ENCODE measurements around the gene UGT1A7. TPM values are rescaled to one million over a fixed set of nuclear protein-coding genes. Genes with fewer than 3 reads are reported as not detected.

The UGT1A7 gene
- total RNA-seq, 2 experiments from 2014 or later = not detected

- POLR2A ChIA-PET = no interaction called here
- no peak overlapping the region for H3K27ac Mint-ChIP-seq
Measured at GRCh38 chr2:233768076-233768475, 86.4 kb downstream of the UGT1A7 start.

GRCh38 chr2:233769260-233769659 is 87.6 kb downstream of the UGT1A7 start:
- no peaks in the 10 kb centered on the region for H3K36me3 Mint-ChIP-seq (ENCODE audit: low read depth)
- peaks cover 18% of the 10 kb centered on the region for H3K27me3 Mint-ChIP-seq
- POLR2A ChIA-PET = no interaction called here
- DNase-seq = no peak
- no peaks in the 10 kb centered on the region for H3K4me1 Mint-ChIP-seq
- no peak overlapping the region for H3K4me3 Mint-ChIP-seq
- H3K9me3 Mint-ChIP-seq = no peaks in the 10 kb centered on the region
- CTCF ChIA-PET = no interaction called here
- no peak overlapping the region for H3K27ac Mint-ChIP-seq

More at GRCh38 chr2:233768076-233768475, 86.4 kb downstream of the UGT1A7 start:
- DNase-seq = no peak
- Mint-ChIP-seq H3K4me3 (no peak overlapping the region), H3K4me1 (no peaks in the 10 kb centered on the region), H3K36me3 (ENCODE audit: low read depth) (no peaks in the 10 kb centered on the region), H3K9me3 (no peaks in the 10 kb centered on the region), H3K27me3 (peaks cover 28% of the 10 kb centered on the region)
- CTCF ChIA-PET = no interaction called here

- Mint-ChIP-seq H3K9me3 (peaks cover 7% of the 10 kb centered on the region), H3K4me1 (no peaks in the 10 kb centered on the region), H3K4me3 (no peak overlapping the region), H3K36me3 (ENCODE audit: low read depth) (peaks cover 2% of the 10 kb centered on the region), H3K27me3 (peaks cover 9% of the 10 kb centered on the region), H3K27ac (no peak overlapping the region)
- ChIA-PET CTCF (no interaction called here), POLR2A (no interaction called here)
- DNase-seq = no peak
Measured at GRCh38 chr2:233772153-233772552, 90.5 kb downstream of the UGT1A7 start.

- Mint-ChIP-seq H3K4me3 (no peak overlapping the region), H3K27me3 (peaks cover 7% of the 10 kb centered on the region), H3K4me1 (no peaks in the 10 kb centered on the region), H3K9me3 (peaks cover 9% of the 10 kb centered on the region), H3K27ac (no peak overlapping the region), H3K36me3 (ENCODE audit: low read depth) (peaks cover 2% of the 10 kb centered on the region)
- CTCF ChIA-PET = no interaction called here
- POLR2A ChIA-PET = no interaction called here
- DNase-seq = no peak
Measured at GRCh38 chr2:233772583-233772982, 90.9 kb downstream of the UGT1A7 start.

DNA sequence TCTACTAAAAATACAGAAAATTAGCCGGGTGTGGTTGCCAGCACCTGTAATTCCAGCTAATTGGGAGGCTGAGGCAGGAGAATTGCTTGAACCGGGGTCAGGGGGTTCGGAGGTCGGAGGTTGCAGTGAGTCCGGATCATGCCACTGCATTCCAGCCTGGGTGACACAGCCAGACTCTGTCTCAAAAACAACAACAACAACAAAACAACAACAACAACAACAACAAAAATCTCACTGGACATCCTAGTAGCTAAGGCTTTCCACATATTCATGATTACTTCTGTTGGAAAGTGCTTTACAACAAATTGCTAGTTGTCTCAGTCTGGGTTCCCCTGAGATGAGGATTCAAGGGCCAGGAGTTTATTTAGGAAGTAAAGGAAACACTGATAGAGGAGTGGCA is 92.2 kb downstream of the UGT1A7 start:
- no peak overlapping the region for H3K27ac Mint-ChIP-seq
- no peak overlapping the region for H3K4me3 Mint-ChIP-seq
- CTCF ChIA-PET = no interaction called here
- peaks cover 5% of the 10 kb centered on the region for H3K27me3 Mint-ChIP-seq
- H3K36me3 Mint-ChIP-seq (ENCODE audit: low read depth) = peaks cover 2% of the 10 kb centered on the region
- POLR2A ChIA-PET = no interaction called here
- no peaks in the 10 kb centered on the region for H3K4me1 Mint-ChIP-seq
- H3K9me3 Mint-ChIP-seq = peaks cover 9% of the 10 kb centered on the region
- no peak for DNase-seq

DNA sequence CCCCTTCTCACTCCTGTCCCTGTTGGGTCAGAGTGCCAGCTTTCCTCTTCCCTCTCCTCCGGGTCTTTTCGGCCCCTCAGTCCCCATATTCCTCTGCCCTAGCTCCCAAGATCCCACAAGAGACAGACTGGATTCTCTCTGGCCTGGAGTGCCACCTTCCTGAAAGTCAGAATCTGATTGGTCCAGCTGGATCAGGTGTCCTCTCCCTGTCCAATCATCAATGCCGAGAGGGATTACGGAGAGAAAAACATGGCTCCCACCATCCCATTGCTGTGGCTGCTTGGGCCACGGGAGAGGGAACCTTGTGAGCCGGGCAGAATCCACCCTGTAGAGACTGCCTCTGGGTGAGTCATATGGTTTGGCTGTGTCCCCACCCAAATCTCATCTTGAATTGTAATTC is 93.7 kb downstream of the UGT1A7 start:
- Mint-ChIP-seq H3K4me1 (no peaks in the 10 kb centered on the region), H3K27ac (no peak overlapping the region), H3K9me3 (peaks cover 9% of the 10 kb centered on the region), H3K36me3 (ENCODE audit: low read depth) (peaks cover 2% of the 10 kb centered on the region), H3K27me3 (peaks cover 2% of the 10 kb centered on the region), H3K4me3 (no peak overlapping the region)
- ChIA-PET POLR2A (no interaction called here), CTCF (no interaction called here)
- DNase-seq = no peak

- H3K27me3 Mint-ChIP-seq = peaks cover 9% of the 10 kb centered on the region
- H3K36me3 Mint-ChIP-seq (ENCODE audit: low read depth) = peaks cover 2% of the 10 kb centered on the region
- DNase-seq = no peak
- H3K4me1 Mint-ChIP-seq = no peaks in the 10 kb centered on the region
- H3K9me3 Mint-ChIP-seq = peaks cover 9% of the 10 kb centered on the region
- CTCF ChIA-PET = interaction anchor here (0.6 kb wide), 1 partner anchor 1968 kb away, joined by 4 read pairs; no protein-coding TSS in a partner anchor
- H3K4me3 Mint-ChIP-seq = no peak within 1 kb of the TSS
- POLR2A ChIA-PET = no interaction called here
- H3K27ac Mint-ChIP-seq = no peak within 1 kb of the TSS
Measured at GRCh38 chr2:233778030-233778429, 96.3 kb downstream of the UGT1A7 start, which contains the start of gene MROH2A. MROH2A (plus strand) TSS chr2:233778330; CDS start chr2:233779359, 1,029 bp downstream.

DNA sequence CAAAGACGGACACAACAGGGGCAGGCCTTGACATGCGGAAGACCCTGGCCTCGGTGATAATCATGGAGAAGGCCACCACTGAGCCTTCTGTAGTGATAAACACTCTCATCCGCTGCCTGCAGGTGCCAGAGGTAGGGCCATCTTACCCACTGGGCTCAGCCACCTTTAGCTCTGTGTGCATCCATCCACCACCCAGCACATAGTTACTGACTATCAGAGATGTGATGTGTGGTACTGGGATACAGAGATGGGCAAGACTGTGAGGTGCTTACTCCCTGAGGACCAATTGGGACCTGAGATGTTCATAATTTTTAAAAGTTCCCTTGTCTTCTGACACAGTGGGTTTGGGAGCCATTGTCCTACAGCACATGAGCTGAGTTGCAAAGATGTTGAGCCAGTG is 98.0 kb downstream of the UGT1A7 start:
- CTCF ChIA-PET = no interaction called here
- Mint-ChIP-seq H3K9me3 (peaks cover 9% of the 10 kb centered on the region), H3K27ac (no peak overlapping the region), H3K36me3 (ENCODE audit: low read depth) (peaks cover 2% of the 10 kb centered on the region), H3K27me3 (peaks cover 9% of the 10 kb centered on the region), H3K4me1 (no peaks in the 10 kb centered on the region), H3K4me3 (no peak overlapping the region)
- DNase-seq = no peak
- POLR2A ChIA-PET = no interaction called here

DNA sequence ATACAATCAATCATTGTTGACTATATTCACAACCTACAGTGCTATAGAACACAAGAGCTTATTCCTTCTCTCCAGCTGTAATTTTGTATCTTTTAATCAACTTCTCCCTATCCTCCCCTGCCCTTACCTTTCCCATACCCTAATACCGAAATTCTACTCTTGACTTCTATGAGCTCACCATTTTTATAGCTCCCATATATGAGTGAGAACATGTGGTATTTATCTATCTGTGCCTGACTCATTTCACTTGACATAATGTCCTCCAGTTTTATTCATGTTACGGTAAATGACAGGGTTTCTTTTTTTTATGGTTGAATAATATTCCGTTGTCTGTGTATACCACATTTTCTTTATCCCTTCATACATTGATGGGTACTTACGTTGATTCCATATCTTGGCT is 99.1 kb downstream of the UGT1A7 start:
- H3K27me3 Mint-ChIP-seq = peaks cover 9% of the 10 kb centered on the region
- ChIA-PET CTCF (no interaction called here), POLR2A (no interaction called here)
- DNase-seq = no peak
- peaks cover 2% of the 10 kb centered on the region for H3K36me3 Mint-ChIP-seq (ENCODE audit: low read depth)
- peaks cover 8% of the 10 kb centered on the region for H3K9me3 Mint-ChIP-seq
- H3K4me3 Mint-ChIP-seq = no peak overlapping the region
- no peaks in the 10 kb centered on the region for H3K4me1 Mint-ChIP-seq
- H3K27ac Mint-ChIP-seq = no peak overlapping the region

- CTCF ChIA-PET = no interaction called here
- no peak overlapping the region for H3K27ac Mint-ChIP-seq
- H3K27me3 Mint-ChIP-seq = peaks cover 3% of the 10 kb centered on the region
- no peak for DNase-seq
- POLR2A ChIA-PET = no interaction called here
- no peaks in the 10 kb centered on the region for H3K36me3 Mint-ChIP-seq (ENCODE audit: low read depth)
- no peaks in the 10 kb centered on the region for H3K9me3 Mint-ChIP-seq
- H3K4me1 Mint-ChIP-seq = no peaks in the 10 kb centered on the region
- H3K4me3 Mint-ChIP-seq = no peak overlapping the region
Measured at GRCh38 chr2:233789554-233789953, 107.9 kb downstream of the UGT1A7 start.

DNA sequence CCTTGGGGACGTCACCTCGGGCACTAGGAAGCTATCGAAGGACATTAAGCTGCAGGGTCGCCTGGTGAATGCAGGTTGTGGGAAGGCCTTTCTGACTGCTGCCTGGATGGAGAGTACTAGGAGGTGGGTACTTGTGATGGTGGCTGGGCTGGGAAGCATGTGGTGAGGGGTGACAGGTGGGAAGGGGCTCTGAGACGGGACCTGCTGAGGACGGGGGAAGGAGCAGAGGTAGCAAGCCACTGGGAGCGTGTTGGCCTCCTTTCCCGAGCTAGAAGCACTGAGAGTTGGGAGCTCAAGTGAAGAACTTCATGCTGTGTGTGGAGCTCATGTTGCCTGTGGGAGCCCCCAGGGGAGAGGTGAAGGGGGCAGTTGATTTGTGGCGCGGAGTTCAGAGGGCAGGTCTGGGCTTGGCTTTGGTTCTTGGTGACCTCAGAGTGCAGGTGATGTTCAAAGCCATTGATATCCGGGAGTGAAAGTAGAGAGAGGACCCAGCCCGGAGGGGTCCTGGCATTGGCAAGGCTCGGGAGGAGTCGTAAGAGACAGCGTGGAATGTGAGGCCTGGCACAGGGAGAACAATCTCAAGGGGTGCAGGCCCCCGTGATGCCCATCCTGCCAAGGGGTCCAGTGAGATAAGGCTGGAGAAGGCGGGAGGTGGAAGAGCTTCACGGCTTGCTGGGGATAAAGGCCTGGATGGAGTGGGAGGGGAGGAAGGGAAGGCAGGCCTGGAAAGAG is 109.6 kb downstream of the UGT1A7 start:
- Mint-ChIP-seq H3K36me3 (ENCODE audit: low read depth) (no peaks in the 10 kb centered on the region), H3K9me3 (no peaks in the 10 kb centered on the region), H3K4me1 (no peaks in the 10 kb centered on the region), H3K27me3 (no peaks in the 10 kb centered on the region), H3K4me3 (no peak overlapping the region), H3K27ac (no peak overlapping the region)
- DNase-seq = no peak
- CTCF ChIA-PET = no interaction called here
- POLR2A ChIA-PET = no interaction called here

GRCh38 chr2:233791883-233792329 is 110.2 kb downstream of the UGT1A7 start:
- no peak overlapping the region for H3K27ac Mint-ChIP-seq
- no peaks in the 10 kb centered on the region for H3K27me3 Mint-ChIP-seq
- no peaks in the 10 kb centered on the region for H3K9me3 Mint-ChIP-seq
- no peak overlapping the region for H3K4me3 Mint-ChIP-seq
- ChIA-PET POLR2A (no interaction called here), CTCF (no interaction called here)
- no peaks in the 10 kb centered on the region for H3K36me3 Mint-ChIP-seq (ENCODE audit: low read depth)
- H3K4me1 Mint-ChIP-seq = no peaks in the 10 kb centered on the region
- no peak for DNase-seq

DNA sequence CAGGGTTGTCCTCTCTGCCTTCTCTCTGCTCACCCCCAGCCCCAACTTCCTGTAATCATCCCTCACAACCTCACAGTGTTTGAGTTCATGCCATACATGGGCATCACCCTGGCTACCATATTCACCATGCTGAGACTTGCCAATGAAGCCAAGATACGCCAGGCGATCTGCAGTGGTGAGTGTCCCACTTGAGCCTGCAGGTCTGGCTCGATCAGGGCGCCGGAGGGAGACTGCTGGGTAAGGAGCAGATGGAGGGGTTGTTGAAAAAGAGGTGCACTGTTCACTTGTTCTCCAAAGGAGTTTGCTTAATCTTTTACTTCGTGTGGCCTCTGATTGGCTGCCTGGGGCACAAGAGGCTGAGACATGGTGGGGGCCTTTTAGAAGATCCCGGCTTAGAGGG is 111.0 kb downstream of the UGT1A7 start:
- ChIA-PET POLR2A (no interaction called here), CTCF (no interaction called here)
- no peaks in the 10 kb centered on the region for H3K27me3 Mint-ChIP-seq

GRCh38 chr2:233793465-233794127 is 111.9 kb downstream of the UGT1A7 start:
- Mint-ChIP-seq H3K27me3 (no peaks in the 10 kb centered on the region), H3K4me3 (no peak overlapping the region), H3K9me3 (no peaks in the 10 kb centered on the region), H3K27ac (no peak overlapping the region), H3K36me3 (ENCODE audit: low read depth) (no peaks in the 10 kb centered on the region), H3K4me1 (no peaks in the 10 kb centered on the region)
- ChIA-PET CTCF (no interaction called here), POLR2A (no interaction called here)
- peak; percentile 14 for DNase-seq

More for the DNA sequence above, 111.0 kb downstream of the UGT1A7 start:
- Mint-ChIP-seq H3K36me3 (ENCODE audit: low read depth) (no peaks in the 10 kb centered on the region), H3K4me1 (no peaks in the 10 kb centered on the region), H3K27ac (no peak overlapping the region), H3K4me3 (no peak overlapping the region), H3K9me3 (no peaks in the 10 kb centered on the region)
- no peak for DNase-seq
